Jurkat, Clone E6-1 (cell line): ENCODE results near the gene DYRK1A.
A peak's percentile ranks its signal among the peaks of the same experiment; 100 is the strongest.

ENCODE experiments used
- DNase-seq: peaks from one replicate; pipeline ENCODE4 v3.0.0-alpha.2; 2011; ENCODE audit warnings: low read depth, low spot score
- H3K4me3 ChIP-seq: 2 replicates; pipeline ENCODE4 v1.5.1; 2011; ENCODE audit warnings: mild to moderate bottlenecking, low read length, control low read depth, moderate library complexity

The DYRK1A gene

GRCh38 chr21:37363936-37364335, 2.6 kb upstream of the DYRK1A start:
- no peak overlapping the region for H3K4me3 ChIP-seq
- no peak for DNase-seq

- no peak overlapping the region for H3K4me3 ChIP-seq
- no peak for DNase-seq
These were observed 1.9 kb upstream of the DYRK1A start for GRCh38 chr21:37364722-37365121.

- no peak for DNase-seq
- H3K4me3 ChIP-seq: peak overlapping the region; percentile 84
These were observed 774 bp upstream of the DYRK1A start for GRCh38 chr21:37365517-37366481.

- DNase-seq: no peak
- H3K4me3 ChIP-seq: peak overlapping the region; percentile 70
These were observed 746 bp downstream of the DYRK1A start for GRCh38 chr21:37367336-37367702.

GRCh38 chr21:37367703-37368540, 1.3 kb downstream of the DYRK1A start:
- DNase-seq: no peak
- H3K4me3 ChIP-seq: peak overlapping the region; percentile 70

GRCh38 chr21:37368541-37369279, 2.1 kb downstream of the DYRK1A start:
- no peak for DNase-seq
- H3K4me3 ChIP-seq: peak overlapping the region; percentile 70

GRCh38 chr21:37369307-37369854, 2.8 kb downstream of the DYRK1A start:
- peak overlapping the region; percentile 0 for H3K4me3 ChIP-seq
- no peak for DNase-seq

- no peak for DNase-seq
- peak overlapping the region; percentile 9 for H3K4me3 ChIP-seq
These were observed 3.8 kb downstream of the DYRK1A start for GRCh38 chr21:37370152-37371040.

GRCh38 chr21:37371041-37371397, 4.4 kb downstream of the DYRK1A start:
- H3K4me3 ChIP-seq: no peak overlapping the region
- no peak for DNase-seq

- no peak for DNase-seq
- H3K4me3 ChIP-seq: no peak overlapping the region
These were observed 5.7 kb downstream of the DYRK1A start for GRCh38 chr21:37372127-37372731.

- DNase-seq: no peak
- H3K4me3 ChIP-seq: no peak overlapping the region
These were observed 6.4 kb downstream of the DYRK1A start for GRCh38 chr21:37372951-37373350.

- no peak for DNase-seq
- H3K4me3 ChIP-seq: no peak overlapping the region
These were observed 7.0 kb downstream of the DYRK1A start for GRCh38 chr21:37373539-37373938.

- DNase-seq: no peak
- no peak overlapping the region for H3K4me3 ChIP-seq
These were observed 7.5 kb downstream of the DYRK1A start for GRCh38 chr21:37374027-37374426.

- DNase-seq: peak; percentile 74
- no peak overlapping the region; the same call in 1 of the 2 replicates for H3K4me3 ChIP-seq
These were observed 9.4 kb downstream of the DYRK1A start for GRCh38 chr21:37375866-37376574.

GRCh38 chr21:37378700-37379139, 12.1 kb downstream of the DYRK1A start:
- H3K4me3 ChIP-seq: peak overlapping the region; percentile 24
- peak; percentile 79 for DNase-seq

GRCh38 chr21:37380349-37381323, 14.1 kb downstream of the DYRK1A start:
- no peak for DNase-seq
- no peak overlapping the region for H3K4me3 ChIP-seq
